Activated naive CD4-positive, alpha-beta T cell treated with Interleukin-2 at 50 U/mL for 16 hours (primary cell): ENCODE data around the gene CDK5RAP3.
"Not testable (repeated sequence)": the region's sequence is repeated elsewhere in the genome, so short reads cannot be mapped to it uniquely, and the experiment has no call there.

ENCODE experiments used
- DNase-seq: peaks from one replicate; pipeline ENCODE4 v3.0.0-alpha.2; 2020

CDK5RAP3 gene, protein sequence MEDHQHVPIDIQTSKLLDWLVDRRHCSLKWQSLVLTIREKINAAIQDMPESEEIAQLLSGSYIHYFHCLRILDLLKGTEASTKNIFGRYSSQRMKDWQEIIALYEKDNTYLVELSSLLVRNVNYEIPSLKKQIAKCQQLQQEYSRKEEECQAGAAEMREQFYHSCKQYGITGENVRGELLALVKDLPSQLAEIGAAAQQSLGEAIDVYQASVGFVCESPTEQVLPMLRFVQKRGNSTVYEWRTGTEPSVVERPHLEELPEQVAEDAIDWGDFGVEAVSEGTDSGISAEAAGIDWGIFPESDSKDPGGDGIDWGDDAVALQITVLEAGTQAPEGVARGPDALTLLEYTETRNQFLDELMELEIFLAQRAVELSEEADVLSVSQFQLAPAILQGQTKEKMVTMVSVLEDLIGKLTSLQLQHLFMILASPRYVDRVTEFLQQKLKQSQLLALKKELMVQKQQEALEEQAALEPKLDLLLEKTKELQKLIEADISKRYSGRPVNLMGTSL

DNA sequence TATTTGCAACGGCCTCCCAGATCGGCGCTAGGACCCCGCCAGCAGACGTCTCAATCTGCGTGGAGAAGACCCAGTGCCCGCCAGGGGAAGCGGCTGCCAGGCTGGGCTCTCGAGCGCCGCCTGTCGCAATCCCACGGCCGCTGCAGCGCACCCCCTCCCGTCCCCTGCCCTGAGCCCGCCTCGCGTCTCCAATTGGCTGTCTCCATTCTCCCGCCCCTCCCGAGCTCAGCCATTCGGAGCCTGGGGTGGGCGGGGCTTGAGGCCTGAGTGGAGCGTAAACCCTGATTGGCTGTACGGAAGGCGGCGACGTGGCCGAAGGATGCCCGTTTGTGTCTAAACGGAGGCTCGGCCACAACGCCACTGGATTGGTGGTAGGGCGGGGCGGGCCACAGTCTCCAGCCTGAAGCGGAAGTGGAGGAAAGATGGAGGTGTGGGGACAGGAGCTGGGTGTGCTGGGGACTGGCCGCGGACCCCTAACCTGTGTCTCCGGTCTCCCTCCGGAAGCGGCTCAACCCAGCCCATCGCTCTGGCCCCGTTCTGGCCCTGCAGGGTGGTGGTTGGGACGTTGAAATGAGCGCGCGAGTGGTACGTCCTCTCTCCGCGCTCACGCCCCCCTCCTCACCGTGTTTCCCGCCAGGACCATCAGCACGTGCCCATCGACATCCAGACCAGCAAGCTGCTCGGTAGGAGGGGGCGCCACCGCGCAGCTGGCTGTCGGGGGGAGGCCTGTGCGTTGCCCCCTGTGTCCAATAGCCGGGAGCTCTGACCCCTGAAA lies at the start of gene CDK5RAP3:
CDK5RAP3 (plus strand) TSS at position 389 of the 775 bp plus-strand sequence; CDS start at position 423, 34 bp downstream.
- peak; percentile 99 for DNase-seq

DNA sequence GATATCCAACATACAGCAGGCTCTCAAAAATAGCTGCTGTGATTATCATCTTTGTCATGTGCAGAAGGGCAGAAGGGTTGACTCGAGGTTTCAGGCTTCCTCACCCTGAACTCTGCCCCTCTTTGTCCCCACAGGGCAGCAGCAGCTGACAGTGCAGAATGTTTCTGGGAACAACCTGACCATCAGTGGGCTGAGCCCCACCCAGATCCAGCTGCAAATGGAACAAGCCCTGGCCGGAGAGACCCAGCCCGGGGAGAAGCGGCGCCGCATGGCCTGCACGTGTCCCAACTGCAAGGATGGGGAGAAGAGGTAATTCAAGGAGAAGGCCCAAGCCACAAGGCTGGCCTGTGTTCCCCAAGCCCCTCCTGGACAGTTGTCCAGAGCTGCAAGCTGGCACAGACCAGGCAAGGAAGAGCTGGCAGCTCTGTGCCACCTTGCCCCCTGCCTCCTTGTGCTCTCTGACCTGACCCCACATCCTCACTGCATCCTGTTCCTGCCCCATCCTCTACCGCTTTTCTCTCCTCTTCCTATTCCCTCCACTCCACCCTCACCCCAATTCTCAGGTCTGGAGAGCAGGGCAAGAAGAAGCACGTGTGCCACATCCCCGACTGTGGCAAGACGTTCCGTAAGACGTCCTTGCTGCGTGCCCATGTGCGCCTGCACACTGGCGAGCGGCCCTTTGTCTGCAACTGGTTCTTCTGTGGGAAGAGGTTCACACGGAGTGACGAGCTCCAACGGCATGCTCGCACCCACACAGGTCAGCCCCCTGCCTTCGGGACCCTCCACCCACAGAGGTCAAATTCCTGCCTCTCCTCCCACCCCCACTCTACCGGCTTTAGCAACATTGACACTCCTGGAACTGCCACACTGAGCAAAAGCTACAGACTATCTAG lies 45.9 kb upstream of the CDK5RAP3 start:
- no peak for DNase-seq

DNA sequence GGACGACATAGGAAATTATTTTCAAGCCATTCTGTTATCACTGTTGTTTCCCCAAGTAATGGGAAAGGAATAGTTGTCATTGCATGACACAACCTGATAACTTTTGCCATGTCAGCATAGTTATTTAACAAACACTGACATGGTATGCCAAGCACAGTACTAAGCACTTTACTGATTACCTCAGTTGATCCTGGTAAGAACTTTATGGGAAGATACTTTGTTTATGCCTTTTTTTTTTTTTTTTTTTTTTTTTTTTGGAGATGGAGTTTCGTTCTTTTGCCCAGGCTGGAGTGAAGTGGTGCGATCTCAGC lies 45.3 kb upstream of the CDK5RAP3 start:
- no peak for DNase-seq

DNA sequence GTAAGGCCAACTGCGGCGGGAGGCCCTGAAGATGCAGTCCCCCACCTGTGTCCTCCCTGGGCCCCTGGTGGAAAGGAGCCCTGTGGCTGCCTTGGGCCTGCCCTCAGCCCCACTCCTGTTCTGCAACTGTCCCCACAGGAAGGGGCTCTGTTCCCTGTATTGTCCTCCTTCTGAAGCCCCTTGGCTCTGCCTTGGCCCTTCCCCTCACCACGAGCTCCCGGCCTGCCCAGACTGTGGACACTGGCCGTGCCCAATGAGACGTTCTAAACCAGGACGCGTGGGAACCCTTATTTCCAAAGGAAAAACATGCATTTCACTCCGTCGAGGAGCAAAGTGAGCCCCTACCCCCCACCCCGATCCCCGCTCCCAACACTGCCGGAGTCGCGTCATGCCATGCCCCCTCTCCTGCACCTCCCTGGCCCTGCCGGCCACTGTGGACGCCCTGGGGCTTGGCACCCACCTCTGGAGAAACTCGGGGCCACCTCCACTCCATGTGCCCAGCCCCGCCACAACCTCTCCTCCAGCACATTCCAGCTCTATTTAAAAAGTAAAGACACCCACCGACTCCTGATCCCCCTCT lies 43.0 kb upstream of the CDK5RAP3 start:
- DNase-seq: no peak

DNA sequence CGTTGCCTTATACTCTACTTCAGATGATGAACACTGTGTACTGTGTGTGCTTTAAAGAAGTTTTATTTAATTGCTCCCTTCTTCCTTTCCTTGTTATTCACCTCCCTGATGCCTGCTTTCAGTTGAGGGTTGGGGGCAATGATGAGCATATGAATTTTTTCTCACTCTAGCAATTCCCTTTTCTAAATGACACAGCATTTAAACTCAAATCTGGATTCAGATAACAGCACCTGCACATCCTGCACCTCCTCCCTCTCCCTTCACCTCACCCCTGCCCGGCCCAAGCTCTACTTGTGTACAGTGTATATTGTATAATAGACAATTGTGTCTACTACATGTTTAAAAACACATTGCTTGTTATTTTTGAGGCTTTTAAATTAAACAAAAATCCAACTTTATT lies 42.5 kb upstream of the CDK5RAP3 start:
- DNase-seq: no peak

DNA sequence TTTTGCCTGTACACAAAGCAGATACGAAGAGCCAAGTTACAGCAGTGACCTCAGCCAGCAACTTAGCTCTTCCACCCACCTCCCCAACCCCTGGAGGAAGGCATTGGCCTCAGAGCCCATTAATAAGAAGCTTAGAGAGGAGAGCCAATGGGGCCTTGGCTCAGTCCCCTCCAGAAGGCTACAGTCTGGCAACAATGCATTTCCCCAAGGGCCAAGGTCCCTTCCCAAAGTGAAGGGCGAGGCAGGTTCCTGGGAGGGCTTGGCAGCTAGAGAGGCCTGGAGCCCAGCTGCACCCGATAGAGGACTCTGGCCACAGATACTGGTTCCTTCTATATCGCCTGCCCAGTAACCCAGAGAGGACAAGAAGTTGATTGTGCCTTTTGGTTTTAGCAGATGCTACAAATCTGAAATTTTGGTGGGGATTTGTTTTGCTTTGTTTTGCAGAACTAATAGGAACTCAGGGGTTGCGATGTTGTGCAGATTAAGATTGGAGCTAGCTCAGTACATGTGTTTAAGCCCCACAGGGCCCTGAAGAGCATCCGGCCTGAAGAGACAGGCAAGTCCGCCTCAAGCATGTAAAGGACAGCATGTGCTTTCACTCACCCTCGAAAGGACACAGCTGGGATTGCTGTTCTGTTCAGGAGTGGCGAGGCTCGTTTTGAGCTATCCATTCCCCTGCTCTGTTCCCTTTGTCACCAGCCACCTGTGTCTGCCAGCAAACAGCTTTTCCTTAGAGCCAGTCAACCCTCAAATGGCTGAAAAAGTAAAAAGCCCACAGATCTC lies 41.5 kb upstream of the CDK5RAP3 start:
- no peak for DNase-seq

DNA sequence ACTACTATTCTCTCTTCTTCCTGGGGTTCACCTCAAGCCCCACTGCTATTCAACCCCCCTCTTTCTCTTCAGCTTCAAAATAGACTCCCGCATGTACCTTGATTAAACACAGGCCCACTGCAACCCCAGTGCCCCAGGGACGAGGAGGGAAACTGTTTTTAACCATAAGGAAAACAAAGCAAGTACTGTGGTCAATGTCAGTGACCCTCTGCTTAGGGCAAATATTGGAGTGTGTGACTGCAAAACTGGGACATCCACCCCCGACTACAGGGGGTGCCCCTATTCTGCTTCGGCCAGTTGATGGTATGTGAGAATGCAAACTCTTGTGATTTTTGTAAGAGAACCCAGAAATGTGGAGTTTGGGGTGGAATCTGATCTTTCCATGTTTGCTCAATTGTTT lies 39.1 kb upstream of the CDK5RAP3 start:
- no peak for DNase-seq

DNA sequence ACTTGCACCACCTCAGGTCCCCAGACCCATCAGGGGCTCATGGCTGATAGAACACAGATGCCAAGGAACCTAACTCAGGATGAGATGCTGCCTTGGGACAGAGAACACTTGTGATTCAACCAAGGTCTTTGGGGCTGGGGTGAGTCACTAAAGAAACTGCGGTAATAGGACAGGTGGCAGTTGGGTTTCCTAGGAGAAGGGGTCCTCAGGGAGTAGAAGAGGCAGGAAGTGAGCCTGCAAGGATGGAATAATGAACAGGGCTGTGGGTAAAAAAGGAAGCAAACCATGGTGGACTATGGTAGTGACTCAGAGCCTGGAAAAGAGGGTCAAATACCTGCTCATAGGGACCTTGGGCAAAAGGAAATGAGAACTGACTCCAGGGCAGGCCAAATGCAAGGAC lies 36.1 kb upstream of the CDK5RAP3 start:
- DNase-seq: no peak

DNA sequence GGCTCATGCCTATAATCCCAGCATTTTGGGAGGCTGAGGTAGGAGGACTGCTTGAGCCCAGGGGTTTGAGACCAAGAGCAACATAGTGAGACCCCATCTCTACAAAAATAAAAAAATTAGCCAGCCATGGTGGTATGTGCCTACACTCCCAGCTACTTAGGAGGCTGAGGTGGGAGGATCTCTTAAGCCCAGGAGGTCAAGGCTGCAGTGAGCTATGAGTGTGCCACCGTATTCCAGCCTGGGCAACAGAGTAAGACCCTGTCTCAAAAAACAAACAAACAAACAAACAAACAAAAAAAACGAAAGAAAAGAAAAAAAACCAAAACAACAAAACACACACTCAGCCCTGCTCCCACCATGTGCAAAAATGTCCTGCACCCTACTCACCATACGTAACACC lies 35.4 kb upstream of the CDK5RAP3 start:
- DNase-seq: not testable (repeated sequence)

DNA sequence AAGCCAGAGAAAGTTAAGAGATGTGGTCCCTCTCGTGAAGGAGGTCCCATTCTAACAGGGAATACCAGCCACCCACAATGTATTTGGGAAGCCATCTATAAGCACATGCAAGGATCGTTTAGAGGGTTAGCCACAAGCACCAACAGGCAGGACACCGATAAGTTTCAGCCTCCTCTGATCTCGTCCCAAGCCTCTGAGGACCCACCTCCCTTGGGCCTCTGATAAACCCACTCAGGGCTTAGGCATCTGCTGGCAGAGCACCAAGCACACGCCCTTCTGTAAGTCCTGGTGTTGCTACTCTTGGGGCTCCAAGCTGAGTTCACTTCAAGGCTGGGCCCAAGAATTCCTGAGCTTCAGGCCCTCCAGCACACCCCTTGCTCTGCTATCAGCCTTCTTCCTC lies 35.0 kb upstream of the CDK5RAP3 start:
- DNase-seq: no peak

DNA sequence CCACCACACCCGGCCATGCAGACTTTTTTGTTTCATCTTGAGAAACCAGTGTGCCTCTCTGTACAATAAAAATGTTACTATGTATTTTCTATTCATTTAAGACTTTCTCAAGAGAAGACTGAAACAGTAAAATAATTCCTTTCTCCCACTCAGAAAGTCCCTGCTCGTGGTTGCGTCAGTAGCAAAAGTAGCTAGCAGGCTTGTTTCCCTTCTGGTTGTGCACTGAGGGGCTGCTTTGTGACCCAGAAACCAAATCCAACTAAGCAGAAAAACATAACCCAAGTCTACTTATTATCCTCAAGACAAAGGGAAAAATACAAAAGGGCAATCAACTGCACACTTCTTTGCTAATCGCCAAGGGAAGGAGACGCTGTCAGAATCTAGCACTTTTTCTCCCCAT lies 33.0 kb upstream of the CDK5RAP3 start:
- no peak for DNase-seq

DNA sequence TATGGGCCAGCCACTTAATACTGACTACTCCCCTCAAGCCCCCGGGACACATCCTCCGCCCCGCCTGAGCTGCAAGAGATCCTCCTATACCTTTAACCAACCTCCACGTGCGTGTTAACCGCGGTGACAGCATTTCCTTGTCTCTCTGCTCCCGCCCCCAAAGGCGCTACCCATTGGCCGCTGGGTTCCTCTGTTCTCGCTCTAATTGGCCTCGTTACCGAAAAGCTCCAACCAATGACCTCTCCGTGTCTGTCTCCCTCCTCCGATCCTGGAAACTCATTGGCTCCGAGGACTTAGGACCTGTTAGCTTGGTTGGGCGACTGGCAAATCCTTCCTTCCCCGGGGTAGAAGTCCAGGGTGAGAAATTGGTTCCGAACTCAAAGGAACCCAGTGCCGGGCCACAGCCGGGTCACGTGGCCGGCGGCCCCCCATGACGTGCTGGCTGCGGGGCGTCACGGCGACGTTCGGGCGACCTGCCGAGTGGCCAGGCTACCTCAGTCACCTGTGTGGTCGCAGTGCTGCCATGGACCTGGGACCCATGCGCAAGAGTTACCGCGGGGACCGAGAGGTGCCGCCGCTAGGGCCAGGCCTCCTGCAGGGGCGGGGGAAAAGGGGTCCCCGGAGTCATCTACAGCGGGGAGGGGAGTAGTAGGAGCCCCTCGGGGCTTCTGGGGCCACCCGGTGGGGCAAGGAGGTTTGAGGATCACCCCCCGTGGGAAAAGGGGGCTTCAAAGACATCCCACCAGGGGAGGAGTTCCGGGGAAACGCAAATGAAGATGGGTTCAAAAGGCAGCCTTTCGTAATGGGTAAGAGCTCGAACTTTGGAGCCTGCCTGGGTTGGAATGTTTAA lies 29.4 kb upstream of the CDK5RAP3 start, which contains the start of gene PNPO:
PNPO (plus strand) TSS at position 326 of the 850 bp plus-strand sequence; CDS start at position 431, 105 bp downstream.
- DNase-seq: peak; percentile 96

DNA sequence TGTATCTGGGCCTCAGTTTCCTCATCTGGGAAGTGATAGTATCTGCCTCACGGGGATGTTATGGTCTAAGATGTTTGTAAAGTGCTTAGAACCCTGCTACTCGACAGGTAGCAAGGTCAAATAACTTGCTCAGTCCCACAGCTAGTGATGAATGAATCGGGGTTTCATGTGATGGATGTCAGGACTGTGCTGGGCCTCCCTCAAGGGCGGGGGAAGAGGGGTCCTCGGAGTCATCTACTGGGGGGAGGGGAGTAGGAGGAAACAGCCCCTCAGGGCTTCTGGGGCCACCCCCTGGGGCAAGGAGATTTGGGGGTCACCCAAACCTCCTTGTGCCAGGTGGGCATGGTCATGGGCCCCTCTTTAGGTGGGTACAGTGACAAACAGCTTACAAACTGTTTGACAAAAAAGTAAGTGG lies 28.8 kb upstream of the CDK5RAP3 start:
- peak; percentile 23 for DNase-seq

DNA sequence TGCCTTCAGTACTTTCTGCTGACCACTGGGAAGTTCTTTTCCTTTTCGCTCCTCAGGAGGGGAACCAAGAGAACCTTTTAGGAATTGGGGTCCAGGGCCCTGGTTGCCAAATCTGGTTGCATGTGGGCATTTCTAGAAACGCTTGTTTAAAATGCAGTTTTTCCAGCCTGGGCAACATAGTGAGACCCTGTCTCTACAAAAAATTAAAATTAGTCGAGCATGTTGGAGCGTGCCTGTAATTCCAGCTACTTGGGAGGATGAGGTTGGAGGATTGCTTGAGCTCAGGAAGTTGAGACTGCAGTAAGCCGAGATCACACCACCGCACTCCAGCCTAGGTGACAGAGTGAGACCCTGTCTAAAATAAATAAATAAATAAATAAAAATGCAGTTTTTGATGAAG lies 28.3 kb upstream of the CDK5RAP3 start:
- DNase-seq: no peak

DNA sequence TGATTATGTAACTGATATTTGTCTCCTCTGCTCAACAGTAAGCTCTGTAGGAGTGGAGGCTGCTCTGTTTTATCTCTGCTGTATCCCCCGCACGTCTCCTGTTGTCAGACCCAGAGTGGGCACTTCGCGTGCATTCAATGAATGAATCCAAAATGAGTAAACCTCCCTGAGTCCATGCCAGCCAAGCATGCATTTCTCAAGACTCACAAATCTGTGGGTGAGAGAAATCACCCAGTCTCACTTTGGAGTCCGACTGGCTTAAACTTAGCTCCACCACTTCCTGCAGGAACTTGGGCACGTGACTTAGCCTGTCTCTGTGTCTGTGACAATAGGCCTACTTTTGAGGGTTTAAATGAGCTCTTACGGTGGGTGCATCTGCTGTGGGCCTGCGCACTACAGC lies 25.8 kb upstream of the CDK5RAP3 start:
- DNase-seq: no peak

DNA sequence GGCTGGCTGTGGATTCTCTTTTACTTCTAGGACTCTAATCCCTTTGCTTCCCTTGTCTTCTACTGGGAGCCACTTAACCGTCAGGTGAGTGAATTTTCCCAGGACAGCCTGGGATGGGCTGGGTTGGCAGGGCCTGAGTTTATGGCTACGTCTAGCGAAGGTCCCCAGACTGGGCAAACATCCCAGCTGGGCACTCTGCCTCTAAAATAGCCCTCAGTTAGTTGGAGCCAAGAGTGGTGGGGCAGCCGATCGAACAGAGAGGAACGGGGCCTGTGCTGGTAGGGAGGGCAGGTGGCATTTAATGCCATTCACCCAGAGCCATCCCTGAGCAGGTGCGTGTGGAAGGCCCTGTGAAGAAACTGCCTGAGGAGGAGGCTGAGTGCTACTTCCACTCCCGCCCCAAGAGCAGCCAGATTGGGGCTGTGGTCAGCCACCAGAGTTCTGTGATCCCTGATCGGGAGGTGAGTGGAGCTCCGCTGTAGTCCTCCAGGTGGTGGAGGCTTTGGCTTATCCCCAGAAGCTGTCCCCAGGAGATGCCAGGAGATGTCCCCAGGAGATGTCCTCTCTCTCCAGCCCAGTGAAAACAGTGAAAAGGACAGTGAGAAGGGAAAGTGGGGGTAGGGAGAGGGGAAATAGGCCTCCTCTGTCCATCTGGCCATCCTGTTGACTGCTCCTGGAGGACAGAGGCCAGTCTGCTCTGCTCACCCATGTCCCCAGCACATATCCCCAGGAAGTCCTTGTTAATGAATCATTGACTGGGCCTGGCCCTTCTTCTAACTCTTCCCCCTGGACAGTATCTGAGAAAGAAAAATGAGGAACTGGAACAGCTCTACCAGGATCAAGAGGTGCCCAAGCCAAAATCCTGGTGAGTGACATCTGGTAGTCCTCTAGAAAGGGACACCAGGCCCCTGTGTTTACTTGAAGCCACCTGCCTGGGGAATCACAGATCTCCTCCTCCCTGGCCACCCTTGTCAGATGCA lies 25.1 kb upstream of the CDK5RAP3 start:
- DNase-seq: no peak

DNA sequence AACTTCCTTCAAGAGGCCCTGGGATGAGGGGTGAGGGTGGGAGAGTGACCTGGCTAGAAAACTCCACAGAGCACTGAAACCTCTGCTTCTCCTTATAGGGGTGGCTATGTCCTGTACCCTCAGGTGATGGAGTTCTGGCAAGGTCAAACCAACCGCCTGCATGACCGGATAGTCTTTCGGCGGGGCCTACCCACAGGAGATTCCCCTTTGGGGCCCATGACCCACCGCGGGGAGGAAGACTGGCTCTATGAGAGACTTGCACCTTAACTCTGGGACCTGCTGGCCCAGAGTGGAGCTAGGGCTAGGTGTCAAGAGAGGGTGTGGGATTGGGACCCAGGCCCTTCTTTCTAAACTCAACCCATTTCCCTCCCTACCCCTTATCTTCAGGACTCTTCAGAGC lies 24.4 kb upstream of the CDK5RAP3 start:
- no peak for DNase-seq

DNA sequence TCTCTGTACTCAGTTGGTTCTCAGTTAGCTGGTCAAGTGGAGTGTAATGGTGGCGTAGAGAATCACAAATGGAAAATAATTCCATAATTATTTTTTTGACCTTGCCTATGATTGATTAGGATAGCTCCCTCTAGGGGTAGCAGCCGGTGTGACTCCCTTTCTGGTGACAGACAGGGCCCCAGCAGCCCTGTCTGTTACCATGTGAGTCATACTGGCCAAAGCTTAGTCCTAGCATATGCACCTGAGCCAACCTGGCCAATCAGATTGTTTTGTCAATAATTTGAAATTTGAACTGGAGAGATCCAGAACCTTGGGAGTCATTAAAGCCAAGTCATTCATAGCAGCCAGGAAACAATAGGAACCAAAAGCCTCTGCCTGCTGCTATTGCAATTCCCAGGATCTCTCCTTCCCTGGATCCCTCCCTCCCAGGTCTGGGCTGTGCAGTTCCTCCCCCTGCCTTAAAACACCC lies 23.9 kb upstream of the CDK5RAP3 start:
- peak; percentile 81 for DNase-seq

DNA sequence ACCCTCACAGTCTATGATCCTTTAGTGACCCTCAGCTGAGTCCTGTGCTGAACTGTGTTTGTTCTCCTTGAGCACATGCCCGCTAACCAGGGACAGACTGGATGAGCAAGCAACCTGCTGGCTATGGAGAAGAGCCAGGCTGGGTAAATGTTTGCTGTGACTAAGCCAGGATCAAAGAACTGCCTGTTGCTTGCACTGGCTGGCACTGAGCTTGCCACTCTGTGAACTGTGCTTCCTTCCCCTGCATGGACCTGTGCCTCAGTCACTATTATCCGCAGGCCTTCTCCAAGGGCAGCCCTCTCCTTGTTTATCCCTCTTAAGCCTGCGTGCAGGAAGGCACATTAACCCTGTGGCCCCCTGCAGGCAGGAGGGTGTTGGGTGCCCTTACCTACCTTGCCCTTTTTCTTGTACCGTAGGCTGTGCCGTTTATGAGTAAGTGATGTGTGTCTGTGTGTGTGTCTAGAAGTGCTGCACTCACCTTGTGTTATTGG lies 22.2 kb upstream of the CDK5RAP3 start:
- DNase-seq: no peak
